ENCODE results near the gene NQO1.

NQO1 gene

DNA sequence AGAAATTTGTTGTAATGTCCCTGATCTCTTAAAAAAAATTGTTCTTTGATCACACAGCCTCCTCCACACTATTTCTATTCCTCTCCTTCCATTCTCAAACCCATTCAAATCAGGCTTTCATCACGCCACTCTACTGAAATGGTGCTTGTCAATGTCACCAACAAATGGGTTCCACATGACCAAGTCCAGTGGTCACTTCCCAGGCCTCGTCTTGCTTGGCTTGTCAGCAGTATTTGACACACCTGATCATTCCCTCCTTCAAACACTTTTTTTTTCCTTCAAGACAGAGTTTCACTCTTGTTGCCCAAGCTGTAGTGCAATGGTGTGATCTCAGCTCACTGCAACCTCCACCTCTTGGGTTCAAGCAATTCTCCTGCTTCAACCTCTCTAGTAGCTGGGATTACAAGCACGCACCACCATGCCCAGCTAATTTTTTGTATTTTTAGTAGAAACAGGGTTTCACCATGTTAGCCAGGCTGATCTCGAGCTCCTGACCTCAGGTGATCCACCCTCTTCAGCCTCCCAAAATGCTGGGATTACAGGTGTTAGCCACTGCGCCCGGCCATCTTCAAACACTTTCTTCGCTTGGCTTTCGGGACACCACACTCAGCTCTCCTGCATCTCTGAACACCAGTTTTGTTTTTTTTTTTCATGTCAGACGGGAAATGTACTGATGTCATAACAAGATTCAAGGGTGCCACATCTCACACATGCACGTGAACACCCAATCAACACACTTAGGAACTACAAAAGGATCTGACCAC lies 18.3 kb downstream of the NQO1 start:
- DNase-seq (ENCODE audit: low read depth, low spot score): no peak

DNA sequence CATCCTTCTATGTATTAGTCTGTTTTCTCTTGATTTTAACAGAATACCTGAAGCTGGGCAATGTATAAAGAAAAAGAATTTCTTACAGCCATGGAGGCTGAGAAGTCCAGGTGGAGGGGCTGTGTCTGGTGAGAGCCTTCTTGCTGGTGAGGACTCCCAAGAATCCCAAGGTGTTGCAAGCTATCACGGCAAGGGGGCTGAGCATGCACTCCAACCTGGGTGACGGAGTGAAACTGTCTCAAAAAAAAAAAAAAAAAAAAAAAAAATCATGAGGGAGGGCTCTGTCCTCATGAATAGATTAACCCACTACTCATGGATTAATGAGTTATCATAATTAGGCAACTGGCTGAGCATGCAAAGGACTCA lies 19.4 kb downstream of the NQO1 start:
- DNase-seq (ENCODE audit: low read depth, low spot score): no peak

DNA sequence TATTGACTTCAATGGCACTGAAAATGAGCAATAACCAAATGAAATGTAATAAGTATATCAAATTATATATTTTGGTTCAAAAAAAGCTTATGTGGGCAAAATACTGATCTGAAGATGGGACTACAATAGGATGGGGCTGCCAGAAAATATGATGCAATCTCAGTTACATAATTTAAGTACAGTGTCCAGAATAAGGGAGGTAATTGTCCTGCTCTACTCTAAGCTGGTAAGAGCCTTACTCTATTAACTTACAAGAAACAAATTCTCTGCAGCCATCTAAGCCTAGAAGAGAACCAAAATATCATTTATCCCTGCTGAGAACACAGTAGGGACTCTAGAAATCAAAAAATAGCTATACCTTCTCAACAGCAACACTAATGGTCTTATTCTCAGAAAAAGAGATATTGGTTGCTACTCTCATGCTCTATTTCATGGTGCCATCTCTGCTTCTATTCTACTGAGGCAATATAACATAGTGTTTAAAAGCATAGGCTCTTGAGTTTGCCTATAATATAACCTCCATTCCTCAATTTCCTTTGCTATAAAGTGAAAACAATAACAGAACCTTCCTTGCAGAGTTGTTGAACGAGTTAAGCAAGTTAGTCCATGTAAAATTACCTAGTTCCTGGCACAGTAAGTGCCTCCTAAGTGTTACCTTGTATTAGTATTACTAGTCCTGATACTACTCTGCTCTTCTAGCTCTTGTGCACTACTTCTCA lies 19.9 kb downstream of the NQO1 start:
- DNase-seq (ENCODE audit: low read depth, low spot score): no peak

DNA sequence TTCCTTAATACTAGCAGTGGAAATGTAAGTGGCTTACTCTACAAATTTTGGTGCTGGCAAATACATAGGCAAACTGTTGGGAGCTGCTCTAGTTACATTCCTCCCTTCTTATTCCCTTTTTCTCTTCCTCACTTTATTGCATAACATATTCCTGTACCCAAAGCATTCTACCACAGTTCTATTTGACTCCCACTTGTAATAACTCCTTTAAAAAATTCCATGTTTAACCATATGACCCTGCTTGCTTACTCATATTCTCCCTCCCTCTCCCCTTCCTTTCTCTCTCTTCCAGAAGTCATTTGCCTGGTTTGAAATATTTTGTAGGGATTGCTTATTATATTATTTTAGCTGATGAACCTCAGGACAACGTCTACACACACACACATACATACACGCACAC lies 22.7 kb downstream of the NQO1 start:
- DNase-seq (ENCODE audit: low read depth, low spot score): no peak

DNA sequence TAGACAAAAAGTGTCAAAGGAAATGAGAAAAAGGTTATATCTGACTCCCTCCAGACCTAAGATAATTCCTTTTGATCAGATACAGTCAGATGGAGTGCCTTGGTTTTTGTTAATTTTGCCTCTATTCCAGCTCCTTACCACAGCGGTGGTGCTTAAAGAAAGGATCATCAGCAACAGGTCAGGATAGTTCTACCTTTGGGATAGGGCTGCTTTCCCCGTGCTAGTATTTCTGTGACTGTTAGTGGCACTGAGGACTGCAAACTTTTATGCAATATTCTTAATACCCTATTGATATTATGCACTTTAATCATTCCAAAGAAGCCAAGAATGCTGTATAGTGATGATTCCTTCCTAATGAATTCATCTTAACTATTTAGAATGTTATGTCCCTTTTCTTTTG lies 24.5 kb downstream of the NQO1 start:
- DNase-seq (ENCODE audit: low read depth, low spot score): no peak

DNA sequence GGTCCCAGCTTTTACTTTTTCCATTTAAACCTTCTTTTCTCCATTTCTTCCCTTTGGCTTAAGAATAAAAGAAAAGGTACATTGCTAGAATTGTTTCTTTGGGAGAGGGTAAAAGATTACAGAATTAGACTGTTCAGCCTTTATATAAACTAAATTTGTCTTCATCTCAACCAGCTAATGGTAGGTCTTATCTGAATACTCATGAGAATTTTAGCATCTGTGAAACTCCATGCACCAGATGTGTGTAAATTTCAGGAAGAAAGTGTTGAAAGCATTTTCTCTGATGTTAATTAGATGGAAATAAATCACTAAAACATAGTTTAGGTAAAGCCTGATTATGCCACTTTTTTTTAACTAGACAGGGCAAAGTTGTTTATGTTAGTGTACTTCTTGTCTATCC lies 24.9 kb downstream of the NQO1 start:
- DNase-seq (ENCODE audit: low read depth, low spot score): no peak

DNA sequence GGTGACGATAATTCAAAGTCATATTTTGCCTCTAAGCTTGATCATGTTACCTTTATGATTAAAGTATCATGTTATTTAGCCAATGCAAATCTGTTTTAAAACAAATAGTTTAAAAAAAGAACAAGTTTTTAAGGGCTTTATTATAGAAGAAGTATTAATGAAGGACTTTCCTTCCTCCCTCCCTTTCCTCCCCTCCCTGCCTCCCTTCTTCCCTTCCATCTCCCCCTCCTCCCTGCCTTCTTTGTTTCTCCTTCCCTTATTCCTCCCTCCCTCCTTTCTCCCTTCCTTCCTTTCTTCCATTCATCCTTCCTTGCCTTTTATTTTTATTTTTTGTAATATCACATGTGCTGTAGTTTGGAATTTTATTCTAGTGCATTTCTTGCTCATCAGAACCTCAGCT lies 26.4 kb downstream of the NQO1 start:
- no peak for DNase-seq (ENCODE audit: low read depth, low spot score)

DNA sequence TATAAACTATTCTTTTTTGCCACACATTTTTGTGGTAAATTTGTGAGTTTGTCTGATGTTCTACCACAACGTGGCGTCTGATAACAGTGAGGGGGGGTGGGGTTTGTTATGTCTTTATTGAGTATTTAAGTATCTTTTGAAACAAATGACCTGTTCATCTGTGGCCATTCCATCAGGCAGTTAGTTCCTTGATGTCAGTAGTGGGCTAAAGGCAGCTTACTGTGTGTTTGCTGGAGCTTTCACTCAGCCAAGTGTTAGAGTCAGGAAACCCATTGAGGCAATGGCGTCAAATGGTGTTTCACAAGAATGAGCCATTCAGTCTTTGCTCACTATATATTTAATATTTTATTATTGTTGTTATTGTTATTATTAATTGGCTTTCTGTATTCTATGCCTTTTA lies 28.0 kb downstream of the NQO1 start:
- no peak for DNase-seq (ENCODE audit: low read depth, low spot score)

DNA sequence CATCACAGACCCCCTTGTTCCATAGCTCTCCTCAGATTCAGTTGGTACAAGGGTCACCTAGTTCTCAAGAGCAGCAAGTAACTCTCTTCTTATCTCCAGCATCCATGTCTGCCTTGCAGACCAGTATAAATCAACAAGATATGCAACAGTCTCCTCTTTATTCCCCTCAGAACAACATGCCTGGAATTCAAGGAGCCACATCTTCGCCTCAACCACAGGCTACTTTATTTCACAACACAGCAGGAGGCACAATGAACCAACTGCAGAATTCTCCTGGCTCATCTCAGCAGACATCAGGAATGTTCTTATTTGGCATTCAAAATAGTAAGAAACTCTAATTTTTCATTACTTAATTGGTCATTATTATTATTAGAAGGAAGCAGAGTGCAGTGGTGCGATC lies 32.4 kb downstream of the NQO1 start:
- DNase-seq (ENCODE audit: low read depth, low spot score): no peak

DNA sequence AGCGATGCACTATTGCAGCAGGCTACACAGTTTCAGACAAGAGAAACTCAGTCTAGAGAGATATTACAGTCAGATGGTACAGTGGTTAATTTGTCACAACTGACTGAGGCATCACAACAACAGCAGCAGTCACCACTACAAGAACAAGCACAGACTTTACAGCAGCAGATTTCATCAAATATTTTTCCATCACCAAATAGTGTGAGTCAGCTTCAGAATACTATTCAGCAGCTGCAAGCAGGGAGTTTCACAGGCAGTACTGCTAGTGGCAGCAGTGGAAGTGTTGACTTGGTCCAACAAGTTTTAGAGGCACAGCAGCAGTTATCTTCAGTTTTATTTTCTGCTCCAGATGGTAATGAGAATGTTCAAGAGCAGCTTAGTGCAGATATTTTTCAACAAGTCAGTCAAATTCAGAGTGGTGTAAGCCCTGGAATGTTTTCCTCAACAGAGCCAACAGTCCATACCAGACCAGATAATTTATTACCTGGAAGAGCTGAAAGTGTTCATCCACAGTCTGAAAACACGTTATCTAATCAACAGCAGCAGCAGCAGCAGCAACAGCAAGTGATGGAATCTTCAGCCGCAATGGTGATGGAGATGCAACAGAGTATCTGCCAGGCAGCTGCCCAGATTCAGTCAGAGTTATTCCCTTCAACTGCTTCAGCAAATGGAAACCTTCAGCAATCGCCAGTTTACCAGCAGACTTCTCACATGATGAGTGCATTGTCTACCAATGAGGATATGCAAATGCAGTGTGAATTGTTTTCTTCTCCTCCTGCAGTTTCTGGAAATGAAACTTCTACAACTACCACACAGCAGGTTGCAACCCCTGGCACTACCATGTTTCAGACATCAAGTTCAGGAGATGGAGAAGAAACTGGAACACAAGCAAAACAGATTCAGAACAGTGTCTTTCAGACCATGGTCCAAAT lies 34.1 kb downstream of the NQO1 start:
- no peak for DNase-seq (ENCODE audit: low read depth, low spot score)

DNA sequence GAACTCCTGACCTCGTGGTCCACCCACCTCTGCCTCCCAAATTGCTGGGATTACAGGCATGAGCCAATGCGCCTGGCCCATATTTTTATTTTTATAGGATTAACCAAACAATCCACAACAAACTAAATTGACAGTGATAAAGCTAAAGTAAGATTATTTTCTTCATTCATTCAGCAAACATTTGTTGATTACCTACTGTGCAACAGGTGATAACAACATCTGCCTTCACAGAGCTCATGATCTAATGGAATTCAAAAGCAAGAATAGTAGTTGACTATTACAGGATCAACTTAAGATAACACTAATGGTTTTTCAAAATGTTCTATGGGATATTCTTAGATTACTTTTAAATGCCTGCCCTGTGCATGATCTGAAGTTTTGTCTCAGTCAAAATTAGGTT lies 37.8 kb downstream of the NQO1 start:
- no peak for DNase-seq (ENCODE audit: low read depth, low spot score)

DNA sequence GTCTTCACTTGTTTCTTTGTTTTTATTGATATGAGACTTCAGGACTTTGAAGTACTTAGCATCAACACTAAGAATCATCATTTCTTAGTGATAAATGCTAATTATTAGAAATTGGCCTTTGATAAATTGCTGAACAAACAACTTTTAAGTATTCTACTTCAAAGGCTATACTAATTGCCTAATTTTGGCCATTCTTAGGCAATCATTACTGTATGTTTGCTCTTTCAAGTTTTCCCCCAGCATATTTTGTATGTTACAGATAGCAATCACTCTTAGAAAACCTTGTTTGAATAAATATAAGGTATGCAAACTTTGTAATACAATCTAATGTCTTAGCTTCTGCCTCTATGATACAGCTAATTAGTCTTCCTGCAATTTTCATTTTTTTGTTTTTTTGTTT lies 46.0 kb downstream of the NQO1 start:
- no peak for DNase-seq (ENCODE audit: low read depth, low spot score)

DNA sequence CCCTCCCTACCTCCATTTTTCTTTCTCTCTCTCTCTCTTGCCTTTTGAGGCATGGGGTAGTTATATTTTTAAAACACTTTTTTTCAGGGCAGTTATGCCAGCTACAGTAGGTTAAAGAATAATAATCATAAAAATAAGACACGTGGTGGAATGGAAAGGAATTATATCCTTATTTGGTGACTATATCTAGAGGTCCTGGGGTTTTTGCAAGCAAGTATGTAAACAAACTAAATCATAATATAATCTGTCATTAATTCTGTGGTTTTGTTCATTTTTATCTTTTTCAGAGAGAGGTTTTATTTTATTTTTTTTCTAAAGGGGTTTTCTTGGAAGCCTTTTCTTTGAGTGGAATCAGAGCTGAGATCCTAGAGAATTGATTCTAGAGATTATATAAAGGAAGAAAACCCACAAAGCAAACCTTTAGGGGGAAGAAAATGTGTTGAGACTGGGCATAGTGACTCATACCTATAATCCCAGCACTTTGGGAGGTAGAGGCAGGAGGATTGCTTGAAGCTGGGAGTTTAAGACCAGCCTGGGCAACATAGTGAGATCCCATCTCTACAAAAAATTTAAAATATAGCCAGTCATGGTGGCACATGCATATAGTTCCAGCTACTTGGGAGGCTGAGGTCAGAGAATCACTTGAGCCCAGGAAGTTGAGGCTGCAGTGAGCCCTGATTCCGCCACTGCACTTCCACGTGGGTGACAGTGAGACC lies 53.2 kb downstream of the NQO1 start:
- DNase-seq (ENCODE audit: low read depth, low spot score): no peak

DNA sequence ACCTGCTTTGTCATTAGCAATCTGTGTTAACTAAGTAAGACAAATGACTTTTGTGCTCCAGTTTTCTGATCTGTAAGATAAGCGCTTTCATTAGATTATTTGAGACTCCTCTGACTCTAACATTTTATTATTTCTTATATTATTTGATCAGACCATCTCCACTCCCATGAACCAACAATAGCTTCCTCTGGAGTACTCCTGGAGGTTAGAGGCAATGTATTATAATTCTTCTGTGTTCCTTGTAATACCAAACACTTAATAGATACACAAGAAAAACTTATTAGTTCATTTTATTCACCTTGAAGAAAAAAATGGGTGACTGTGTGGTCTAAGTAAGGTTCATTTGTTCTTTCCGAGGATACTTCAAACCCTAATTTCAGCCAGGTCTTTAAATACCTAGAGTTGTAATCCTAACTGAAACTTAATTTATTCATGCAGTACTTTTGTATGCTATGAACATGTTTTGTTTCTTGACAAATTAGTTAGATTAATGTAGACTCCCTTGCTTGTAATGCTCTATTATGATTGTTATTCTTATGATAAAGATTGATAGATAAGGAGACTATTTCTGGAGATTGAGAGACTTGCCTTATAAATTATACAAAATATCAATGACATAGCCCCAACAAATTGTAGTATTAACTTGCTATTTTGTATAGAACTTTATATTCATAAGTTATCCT lies 53.9 kb downstream of the NQO1 start:
- no peak for DNase-seq (ENCODE audit: low read depth, low spot score)

DNA sequence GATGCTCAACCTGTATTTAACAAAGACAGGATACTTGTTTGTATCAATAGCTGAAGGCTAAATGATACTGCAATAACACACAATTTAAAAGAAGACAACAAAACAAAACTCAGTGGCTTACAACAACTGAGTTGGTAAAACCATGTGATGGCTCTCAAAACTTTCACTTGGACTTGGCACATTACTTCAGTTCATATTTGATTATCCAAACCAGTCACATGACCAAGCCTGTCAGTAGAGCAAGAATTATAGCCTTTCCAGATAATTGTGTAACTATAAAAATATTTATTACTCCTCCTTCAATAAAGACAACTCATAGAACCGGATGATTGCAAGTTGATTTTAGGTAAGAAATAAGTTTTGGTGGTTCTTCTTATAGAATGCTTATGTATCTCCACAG lies 56.8 kb downstream of the NQO1 start:
- no peak for DNase-seq (ENCODE audit: low read depth, low spot score)

DNA sequence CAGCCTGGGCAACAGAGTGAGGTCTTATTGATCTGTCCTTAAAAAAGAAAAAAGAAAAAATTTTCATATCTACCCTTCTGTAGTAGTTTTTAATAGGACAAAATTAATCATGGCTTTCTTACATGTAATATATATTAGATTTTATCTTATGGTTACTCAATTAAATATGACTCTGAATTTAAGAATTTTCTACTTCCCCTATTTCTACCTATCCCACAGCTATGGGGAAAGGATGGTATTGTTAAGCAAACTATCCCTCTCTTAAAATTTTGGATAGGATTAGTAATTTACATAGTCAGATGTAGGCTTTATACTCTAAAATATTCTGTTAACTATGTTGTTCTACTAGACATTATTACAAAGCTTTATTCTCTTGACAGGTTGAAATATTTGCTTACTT lies 62.5 kb downstream of the NQO1 start:
- no peak for DNase-seq (ENCODE audit: low read depth, low spot score)

DNA sequence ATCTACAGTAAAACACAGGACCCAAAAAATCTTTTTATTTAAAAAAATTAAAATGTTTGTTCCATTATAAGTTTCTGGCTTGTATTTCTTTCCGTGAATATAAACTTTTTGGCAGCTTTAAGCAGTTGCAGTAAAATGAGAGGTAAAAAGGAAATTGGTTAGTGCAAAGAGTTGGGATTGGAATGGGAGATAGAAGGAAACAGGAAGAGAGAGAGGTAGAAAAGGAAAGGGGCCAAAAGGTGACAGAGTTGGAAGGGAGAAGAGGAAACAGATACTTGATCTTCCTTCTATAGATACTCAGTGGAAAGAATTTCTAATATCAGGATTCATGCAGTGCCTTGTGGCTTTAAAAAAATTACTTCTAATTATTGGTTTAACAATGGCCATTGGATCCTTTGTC lies 63.5 kb downstream of the NQO1 start:
- DNase-seq (ENCODE audit: low read depth, low spot score): no peak

DNA sequence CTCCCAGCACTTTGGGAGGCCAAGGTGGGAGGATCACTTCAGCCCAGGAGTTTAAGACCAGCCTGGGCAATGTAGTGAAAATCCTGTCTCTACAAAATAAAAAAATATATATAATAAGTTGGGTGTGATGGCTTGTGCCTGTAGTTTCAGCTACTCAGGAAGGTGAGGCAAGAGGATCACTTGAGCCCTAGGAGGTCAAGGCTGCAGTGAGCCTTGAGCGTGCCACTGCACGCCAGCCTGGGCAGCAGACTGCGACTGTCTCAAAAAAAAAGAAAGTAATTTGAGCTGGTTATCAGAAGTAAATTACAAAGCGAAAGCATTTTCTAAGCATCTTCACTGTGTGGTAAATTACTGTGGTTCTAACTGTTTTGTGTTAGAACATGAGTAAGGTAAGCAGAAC lies 66.2 kb downstream of the NQO1 start:
- DNase-seq (ENCODE audit: low read depth, low spot score): no peak

All from brain pericyte (primary cell).